Activated CD4-positive, CD25-positive, alpha-beta regulatory T cell treated with anti-CD3 and anti-CD28 coated beads, Interleukin-2, amount 50 U/mL, for 16 hours (primary cell): ENCODE measurements around the gene SLITRK3.

Source experiments
- DNase-seq: peaks from one replicate; pipeline ENCODE4 v3.0.0-alpha.2; 2020; ENCODE audit warnings: low read depth, low spot score

The SLITRK3 gene

GRCh38 chr3:165195640-165196576 lies at the start of gene SLITRK3:
TSS of gene SLITRK3 (minus strand) at chr3:165196384. CDS start at chr3:165190830, 5,554 bp downstream.
- DNase-seq, result no peak

GRCh38 chr3:165243597-165243996 lies 47.4 kb upstream of the SLITRK3 start:
- DNase-seq, result no peak

- no peak for DNase-seq
These were observed 37.5 kb upstream of the SLITRK3 start for GRCh38 chr3:165233501-165234195.

GRCh38 chr3:165225604-165226003 lies 29.4 kb upstream of the SLITRK3 start:
- no peak for DNase-seq

DNA sequence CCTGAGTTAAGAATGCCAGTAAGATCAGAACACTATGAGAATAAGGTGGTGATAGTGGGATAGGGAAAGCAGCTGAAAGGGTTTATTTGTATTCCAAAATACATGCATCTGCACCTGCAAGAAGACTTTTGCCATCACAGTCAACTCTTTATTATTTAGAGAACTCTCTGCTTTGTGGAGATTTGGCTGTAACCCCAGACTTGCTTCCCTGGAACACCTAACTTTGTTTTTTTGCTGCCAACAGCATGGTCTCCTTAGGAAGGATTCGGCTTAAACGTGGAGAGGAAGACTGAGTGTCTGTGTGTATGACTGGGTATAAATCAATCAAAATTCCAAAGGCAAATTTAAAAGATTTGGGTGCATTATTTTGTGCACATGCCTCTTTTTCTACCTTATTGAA lies 21.6 kb upstream of the SLITRK3 start:
- DNase-seq, result no peak

DNA sequence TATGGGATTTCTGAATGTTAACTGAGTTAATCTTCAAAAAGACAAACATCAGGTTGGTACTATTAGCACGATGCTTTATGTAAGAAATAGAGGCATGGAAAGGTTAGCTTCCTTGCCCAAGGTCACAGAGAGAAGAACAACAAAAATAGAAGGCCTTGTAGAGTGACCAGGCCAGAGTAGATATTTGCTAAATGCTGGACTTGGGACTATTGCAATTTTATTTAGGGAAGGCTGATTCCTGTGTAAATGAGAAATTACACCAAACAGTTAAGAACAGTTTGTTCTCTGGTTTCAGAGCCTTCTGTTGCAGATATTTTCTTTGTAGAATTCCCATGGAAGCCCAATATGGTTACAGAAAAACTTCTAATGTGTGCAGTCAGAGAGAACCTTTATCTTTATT lies 16.4 kb upstream of the SLITRK3 start:
- no peak for DNase-seq

DNA sequence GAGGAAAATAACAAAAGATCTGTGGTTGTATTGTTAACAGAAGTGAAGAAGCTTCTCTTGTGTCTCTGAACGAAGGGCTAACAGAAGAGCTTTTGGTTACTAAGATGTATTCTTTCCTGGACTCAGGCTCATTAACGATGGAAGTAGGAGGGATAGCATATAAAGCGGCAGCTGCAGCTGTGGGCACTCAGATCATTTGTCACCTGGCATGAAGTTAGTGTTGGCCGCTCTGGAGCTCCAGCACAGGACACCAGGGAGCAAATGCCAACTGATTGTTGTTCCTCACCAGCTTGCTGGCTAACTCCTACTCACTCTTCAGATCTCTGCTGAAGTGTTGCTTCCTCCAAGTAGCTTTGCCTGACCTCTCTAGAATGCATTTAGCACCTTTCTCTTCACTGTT lies 15.5 kb upstream of the SLITRK3 start:
- no peak for DNase-seq

DNA sequence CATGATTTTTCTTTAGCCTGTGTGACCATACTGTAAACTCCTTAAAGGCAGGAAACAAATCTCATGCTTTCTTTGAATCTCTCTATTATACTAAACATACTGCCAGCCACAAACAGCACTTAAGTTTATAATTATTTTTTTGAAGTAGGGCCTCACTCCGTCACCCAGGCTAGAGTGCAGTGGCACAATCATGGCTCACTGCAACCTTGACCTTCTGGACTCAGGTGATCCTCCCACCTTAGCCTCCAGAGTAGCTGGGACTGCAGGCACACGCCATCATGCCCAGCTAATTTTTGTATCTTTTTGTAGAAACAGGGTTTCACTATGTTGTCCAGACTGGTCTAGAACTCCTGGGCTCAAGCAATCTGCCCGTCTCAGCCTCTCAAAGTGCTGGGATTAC lies 14.5 kb upstream of the SLITRK3 start:
- DNase-seq, result no peak

- no peak for DNase-seq
These were observed 13.9 kb upstream of the SLITRK3 start for GRCh38 chr3:165210132-165210531.

GRCh38 chr3:165206454-165207266 lies 10.5 kb upstream of the SLITRK3 start:
- DNase-seq, result no peak

DNA sequence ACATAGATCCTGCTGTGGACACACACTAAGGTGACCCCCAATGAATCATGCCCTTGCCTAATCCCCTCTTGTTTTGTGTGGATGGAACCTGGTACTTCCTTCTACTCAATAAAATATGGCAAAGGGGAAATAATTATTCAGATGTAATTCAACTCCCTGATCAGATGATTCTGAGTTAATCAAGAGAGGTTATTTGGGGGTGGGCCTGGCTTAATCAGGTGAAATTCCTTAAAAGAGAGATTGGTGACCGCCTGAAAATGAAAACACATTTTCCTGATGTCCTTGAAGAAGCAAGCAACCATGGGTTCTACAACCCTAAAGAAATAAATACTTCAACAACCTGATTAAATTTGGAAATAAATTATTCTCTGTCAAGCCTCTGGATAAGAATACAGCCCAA lies 8.3 kb upstream of the SLITRK3 start:
- no peak for DNase-seq

- no peak for DNase-seq
These were observed 6.8 kb upstream of the SLITRK3 start for GRCh38 chr3:165202995-165203394.

GRCh38 chr3:165201964-165202363 lies 5.8 kb upstream of the SLITRK3 start:
- DNase-seq, result no peak

DNA sequence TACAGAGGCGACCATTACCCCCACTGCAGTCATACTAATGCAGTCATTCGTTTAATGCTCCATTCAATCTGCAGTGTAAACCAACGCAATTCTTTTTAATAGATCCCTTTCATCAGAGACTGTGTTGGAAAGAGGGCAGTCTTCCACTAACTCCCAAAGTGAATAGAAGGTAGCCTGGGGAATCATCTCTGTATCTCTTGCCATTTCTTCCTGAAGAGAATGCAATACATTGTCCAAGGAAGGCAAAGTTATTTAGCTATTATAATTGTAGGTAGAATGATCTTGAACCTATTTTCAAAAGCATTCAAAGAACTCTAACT lies 1.3 kb upstream of the SLITRK3 start:
- DNase-seq, result no peak

DNA sequence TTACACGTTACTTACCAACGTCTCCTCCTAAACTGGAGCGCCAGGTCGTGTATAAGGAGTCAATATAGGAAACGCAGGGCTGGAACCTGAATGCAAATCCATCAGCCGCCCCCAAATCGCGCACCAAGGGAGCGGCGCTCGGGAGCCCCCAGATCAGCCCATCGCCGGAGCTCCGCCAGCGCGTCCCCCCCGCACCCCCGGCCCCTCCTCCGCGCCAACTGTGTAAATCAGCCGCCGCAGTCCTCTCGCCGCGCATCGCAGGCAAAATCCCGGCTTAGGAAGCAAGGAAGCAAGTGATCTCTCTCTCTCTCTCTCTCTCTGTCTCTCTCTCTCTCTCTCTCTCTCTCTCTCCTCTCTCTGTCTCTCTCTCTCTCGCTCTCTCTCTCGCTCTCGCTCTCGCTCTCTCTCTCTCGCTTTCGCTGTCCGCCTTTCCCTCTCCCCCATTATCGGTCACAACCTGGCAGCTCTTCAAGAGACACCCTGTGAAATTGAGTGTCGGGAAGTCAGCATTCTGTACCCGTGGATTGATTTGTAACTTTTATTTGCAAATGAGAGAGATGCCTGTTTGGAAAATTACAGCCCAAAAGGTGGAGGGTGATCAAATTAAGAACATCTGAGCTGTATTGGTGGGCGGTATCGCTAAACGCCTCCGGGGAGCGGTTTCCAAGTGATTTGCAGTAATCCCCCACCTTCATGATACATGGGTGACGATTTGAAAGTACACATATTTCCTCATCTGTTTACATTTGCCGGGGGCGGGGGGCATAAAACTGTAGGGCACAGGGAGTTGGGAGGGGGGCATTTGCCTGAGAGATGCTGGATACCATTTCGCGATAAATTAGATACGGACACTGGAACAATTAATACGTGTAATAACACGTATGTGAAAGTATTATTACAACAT lies 645 bp upstream of the SLITRK3 start:
- no peak for DNase-seq

- DNase-seq, result no peak
These were observed 944 bp downstream of the SLITRK3 start for GRCh38 chr3:165195241-165195639.

DNA sequence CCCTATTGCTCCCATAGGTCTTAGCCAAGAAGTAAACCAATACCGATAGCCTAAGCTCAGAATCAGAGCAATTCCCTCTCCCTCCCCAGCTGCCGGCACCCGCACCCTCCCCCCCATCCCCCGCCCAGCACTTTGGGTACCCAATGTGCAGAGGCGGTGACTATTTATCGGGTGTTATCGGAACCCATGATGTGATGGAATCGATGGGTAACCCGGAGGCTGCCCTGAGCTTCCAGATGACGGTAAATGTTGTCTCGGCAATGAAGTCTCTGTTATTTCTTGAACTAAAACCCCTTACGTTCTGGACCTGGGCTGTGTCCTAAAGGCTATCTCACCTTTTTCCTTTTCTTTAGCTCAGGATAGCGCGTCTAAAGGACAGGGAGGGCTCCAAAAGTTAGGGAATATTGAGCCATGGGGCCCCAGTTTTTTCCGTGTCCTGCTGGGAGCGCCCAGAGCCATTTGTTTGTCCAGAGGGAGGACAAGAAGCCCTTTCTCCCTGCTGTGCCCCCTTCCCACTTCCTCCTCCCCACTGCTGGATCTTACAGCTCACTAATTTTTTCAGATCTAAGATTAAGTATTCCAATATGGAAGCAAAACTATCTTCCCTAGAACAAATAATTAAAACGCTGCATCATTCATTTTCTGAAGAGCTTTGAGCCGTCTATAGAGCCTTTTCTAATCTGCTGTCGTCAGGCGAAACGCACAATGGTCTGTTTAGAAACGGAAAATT lies 1.5 kb downstream of the SLITRK3 start:
- no peak for DNase-seq

DNA sequence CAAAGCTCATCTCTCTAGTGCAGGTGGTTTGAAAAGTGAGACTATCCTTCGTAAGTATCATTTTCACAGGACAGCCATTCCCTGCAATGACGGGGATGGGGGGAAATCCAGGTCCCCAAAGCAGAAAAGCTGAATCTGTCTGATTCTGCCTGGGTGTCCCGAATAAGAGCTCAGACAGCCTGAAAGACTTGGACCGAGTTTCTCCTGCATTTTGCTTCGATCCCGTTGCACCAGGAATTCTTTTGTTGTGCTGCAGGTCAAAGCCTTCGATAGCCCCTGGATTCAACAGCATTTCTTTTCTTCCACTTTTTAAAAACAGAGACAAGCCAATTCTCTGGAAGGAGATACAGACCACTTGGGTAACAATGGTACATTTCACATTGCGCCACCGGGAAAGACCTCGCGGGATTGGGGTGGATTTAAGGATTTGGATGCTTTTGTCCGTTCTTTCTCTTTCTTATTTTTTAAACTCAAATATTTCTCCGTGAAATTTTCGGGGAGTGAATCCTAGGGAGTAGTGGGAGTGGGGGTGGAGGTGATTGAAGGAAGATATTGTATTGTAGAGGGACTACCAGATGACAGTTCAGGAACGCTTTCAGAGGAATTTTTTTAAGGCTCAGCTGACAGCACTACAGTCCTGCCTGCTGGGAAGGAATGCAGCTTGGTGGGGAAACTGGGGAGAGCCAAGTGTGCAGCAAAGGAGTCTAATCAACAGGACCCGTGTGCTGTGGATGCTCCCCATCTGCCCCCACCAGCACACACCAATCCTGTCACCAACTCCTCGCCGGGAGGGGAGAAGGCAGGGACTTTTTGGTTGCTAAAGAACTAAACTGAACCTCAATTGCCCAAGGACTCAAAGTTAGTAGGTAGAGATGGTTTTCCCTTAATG lies 2.6 kb downstream of the SLITRK3 start:
- DNase-seq, result no peak

DNA sequence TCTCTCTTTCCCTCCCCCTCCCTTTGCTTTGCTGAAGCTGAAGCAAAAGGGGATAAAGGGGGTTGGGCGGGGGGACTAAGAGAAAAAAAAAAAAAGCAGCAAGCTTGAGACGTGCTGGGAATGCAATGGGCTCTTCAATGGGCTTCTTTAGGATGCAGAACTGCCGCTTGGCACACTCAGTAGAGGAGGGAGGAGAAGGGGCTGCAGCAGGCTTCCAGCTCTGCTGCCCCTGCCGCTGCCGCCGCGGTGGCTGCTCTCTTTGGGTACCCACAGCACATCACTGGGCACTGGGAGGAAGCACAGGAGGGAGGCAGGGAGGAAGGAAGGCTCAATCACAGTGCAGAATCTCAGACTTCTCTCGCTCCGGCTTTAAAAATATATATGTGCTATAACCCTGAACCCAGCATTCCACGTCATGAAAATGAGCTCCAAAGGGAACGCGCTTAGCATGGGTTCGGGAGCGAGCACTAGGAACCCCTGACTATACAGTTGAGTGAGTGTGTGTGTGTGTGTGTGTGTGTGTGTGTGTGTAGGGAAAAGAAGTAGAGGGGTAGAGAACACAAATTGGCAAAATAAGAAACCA lies 3.5 kb downstream of the SLITRK3 start:
- no peak for DNase-seq
